ENCODE results near the gene DCK.
A peak's percentile ranks its signal among the peaks of the same experiment; 100 is the strongest.
"Not testable (repeated sequence)": the region's sequence is repeated elsewhere in the genome, so short reads cannot be mapped to it uniquely, and the experiment has no call there.

Gene DCK

GRCh38 chr4:70993181-70994068, at the start of gene DCK:
Gene DCK (plus strand): TSS chr4:70993649. CDS start chr4:70993836, 187 bp downstream.
- peak; percentile 86 for DNase-seq

- DNase-seq: no peak
Measured at GRCh38 chr4:70945046-70945445, 48.4 kb upstream of the DCK start.

GRCh38 chr4:70945452-70946055, 47.9 kb upstream of the DCK start:
- DNase-seq: no peak

- no peak for DNase-seq
Measured at GRCh38 chr4:70946939-70947338, 46.5 kb upstream of the DCK start.

GRCh38 chr4:70948665-70949260, 44.7 kb upstream of the DCK start:
- no peak for DNase-seq

- DNase-seq: no peak
Measured at GRCh38 chr4:70954032-70954431, 39.4 kb upstream of the DCK start.

- DNase-seq: no peak
Measured at GRCh38 chr4:70956549-70957210, 36.8 kb upstream of the DCK start.

- DNase-seq: no peak
Measured at GRCh38 chr4:70958681-70959080, 34.8 kb upstream of the DCK start.

GRCh38 chr4:70969076-70969475, 24.4 kb upstream of the DCK start:
- DNase-seq: no peak

- no peak for DNase-seq
Measured at GRCh38 chr4:70976252-70976651, 17.2 kb upstream of the DCK start.

GRCh38 chr4:70979445-70980008, 13.9 kb upstream of the DCK start:
- no peak for DNase-seq

GRCh38 chr4:70980196-70980595, 13.3 kb upstream of the DCK start:
- no peak for DNase-seq

- no peak for DNase-seq
Measured at GRCh38 chr4:70984106-70984505, 9.3 kb upstream of the DCK start.

- DNase-seq: no peak
Measured at GRCh38 chr4:70984589-70984988, 8.9 kb upstream of the DCK start.

GRCh38 chr4:70991596-70991995, 1.9 kb upstream of the DCK start:
- no peak for DNase-seq

GRCh38 chr4:70992391-70992881, 1.0 kb upstream of the DCK start:
- no peak for DNase-seq

- DNase-seq: no peak
Measured at GRCh38 chr4:70994069-70994366, 569 bp downstream of the DCK start.

GRCh38 chr4:70994387-70995099, 1.1 kb downstream of the DCK start:
- no peak for DNase-seq

GRCh38 chr4:70996018-70996360, 2.5 kb downstream of the DCK start:
- no peak for DNase-seq

- DNase-seq: no peak
Measured at GRCh38 chr4:70997036-70997435, 3.6 kb downstream of the DCK start.

- no peak for DNase-seq
Measured at GRCh38 chr4:70997546-70997945, 4.1 kb downstream of the DCK start.

GRCh38 chr4:70999639-71000038, 6.2 kb downstream of the DCK start:
- DNase-seq: not testable (repeated sequence)

GRCh38 chr4:71001363-71001762, 7.9 kb downstream of the DCK start:
- DNase-seq: not testable (repeated sequence)

Data from stimulated activated CD4-positive, alpha-beta T cell treated with anti-CD3 and anti-CD28 coated beads, Interleukin-12 subunit alpha, Interleukin-12 subunit beta, amount 100 ng/mL, for 4 hours (primary cell).